Suprapubic skin (tissue), 4 donors: ENCODE measurements around the gene TNNI3K. TPM values are rescaled to one million over a fixed set of nuclear protein-coding genes. Genes with fewer than 3 reads are reported as not detected.

ENCODE experiments used
- DNase-seq, 2 donors: peaks; one replicate each; pipeline ENCODE4 v3.0.0-alpha.2; 2019; ENCODE audit warnings: low spot score in 2 of 2
- H3K27ac ChIP-seq: fragments of 200-600 bp; sonication (generic); one replicate; pipeline ENCODE4 v1.5.1; 2019
- H3K27me3 ChIP-seq: fragments of 200-600 bp; sonication (generic); one replicate; pipeline ENCODE4 v1.5.1; 2019
- H3K36me3 ChIP-seq: fragments of 200-600 bp; sonication (generic); one replicate; pipeline ENCODE4 v1.5.1; 2019
- H3K4me1 ChIP-seq: fragments of 200-600 bp; sonication (generic); one replicate; pipeline ENCODE4 v1.5.1; 2019
- H3K4me3 ChIP-seq: fragments of 200-600 bp; sonication (generic); one replicate; pipeline ENCODE4 v1.5.1; 2019; ENCODE audit warnings: mild to moderate bottlenecking
- H3K9me3 ChIP-seq: fragments of 200-600 bp; sonication (generic); one replicate; pipeline ENCODE4 v1.5.1; 2019
- CTCF ChIP-seq, 2 donors: fragments of 200-600 bp in 1 of 2; fragments of 450-650 bp in 1 of 2; sonication (generic) in 1 of 2; IDR thresholded peaks; one replicate each; pipeline ENCODE4 v1.5.1; 2016 to 2019; ENCODE audit warnings: antibody characterized with exemption in 2 of 2, mild to moderate bottlenecking in 1 of 2, moderate library complexity in 1 of 2
- EP300 ChIP-seq: sonication (generic); formaldehyde crosslinking; IDR thresholded peaks from one replicate; pipeline ENCODE4 v1.6.1; 2017; ENCODE audit warnings: antibody characterized with exemption
- POLR2A ChIP-seq, 2 donors: fragments of 450-650 bp; IDR thresholded peaks; one replicate each; pipeline ENCODE4 v1.6.1; 2017; ENCODE audit warnings: antibody characterized with exemption in 2 of 2, mild to moderate bottlenecking in 2 of 2, moderate library complexity in 2 of 2
- POLR2AphosphoS5 ChIP-seq, 3 donors: sonication (generic); formaldehyde crosslinking; IDR thresholded peaks; one replicate each; pipeline ENCODE4 v1.6.1; 2017; ENCODE audit warnings: antibody characterized with exemption in 3 of 3
- whole genome bisulfite sequencing: methylation state at CpG from one replicate; pipeline ENCODE4 v1.1.5; 2018; 5-methylcytosine and 5-hydroxymethylcytosine counted together
- total RNA-seq, 4 donors: library from RNA; depleted of rRNA; stranded (reverse); fragments of >200 nt; gene quantifications; one replicate each; pipeline ENCODE4 v1.1.0, GENCODE V29; 2016

Gene TNNI3K
- total RNA-seq, 4 donors from 2014 or later = 0.76 to 3.2 (median 1.1) TPM; not detected in 1

DNA sequence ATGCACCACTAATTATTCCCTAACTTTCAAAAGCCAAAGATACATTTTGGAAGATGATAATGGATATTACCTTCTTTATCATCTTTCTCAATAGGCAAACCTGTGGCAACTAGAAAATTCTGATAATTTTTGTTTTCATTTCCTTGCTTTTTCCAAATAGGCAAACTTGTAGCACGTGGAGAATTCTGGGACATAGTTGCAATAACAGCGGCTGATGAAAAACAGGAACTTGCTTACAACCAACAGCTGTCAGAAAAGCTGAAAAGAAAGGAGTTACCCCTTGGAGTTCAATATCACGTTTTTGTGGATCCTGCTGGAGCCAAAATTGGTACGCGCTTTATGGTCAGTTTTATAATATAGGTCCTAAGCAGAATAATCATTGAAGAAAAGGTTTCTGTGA lies 35.7 kb upstream of the TNNI3K start:
- H3K36me3 ChIP-seq = peaks cover 24% of the 10 kb centered on the region
- H3K4me1 ChIP-seq = peaks cover 15% of the 10 kb centered on the region
- H3K4me3 ChIP-seq = peak overlapping the region; percentile 74
- no peak overlapping the region for H3K27ac ChIP-seq
- H3K9me3 ChIP-seq = no peaks in the 10 kb centered on the region
- no peak for DNase-seq
- no peaks in the 10 kb centered on the region for H3K27me3 ChIP-seq
- no peak for TF ChIP-seq CTCF (IDR thresholded peaks at IDR 0.05)
- no peak for TF ChIP-seq POLR2AphosphoS5 (IDR thresholded peaks at IDR 0.05)
- no peak for TF ChIP-seq POLR2A (IDR thresholded peaks at IDR 0.05)
- TF ChIP-seq EP300 = no peak
- WGBS = 76% methylated on average over 5 of the region's 5 CpGs

- DNase-seq = no peak
- Histone ChIP-seq H3K27me3 (no peaks in the 10 kb centered on the region), H3K27ac (no peak overlapping the region), H3K4me1 (no peaks in the 10 kb centered on the region), H3K4me3 (no peak overlapping the region), H3K36me3 (peaks cover 33% of the 10 kb centered on the region), H3K9me3 (no peaks in the 10 kb centered on the region)
- TF ChIP-seq EP300 = no peak
- no peak for TF ChIP-seq POLR2AphosphoS5 (IDR thresholded peaks at IDR 0.05)
- TF ChIP-seq POLR2A (IDR thresholded peaks at IDR 0.05) = no peak
- no peak for TF ChIP-seq CTCF (IDR thresholded peaks at IDR 0.05)
- WGBS = 65% methylated on average over 2 of the region's 2 CpGs
Measured at GRCh38 chr1:74205266-74205665, 29.9 kb upstream of the TNNI3K start.

DNA sequence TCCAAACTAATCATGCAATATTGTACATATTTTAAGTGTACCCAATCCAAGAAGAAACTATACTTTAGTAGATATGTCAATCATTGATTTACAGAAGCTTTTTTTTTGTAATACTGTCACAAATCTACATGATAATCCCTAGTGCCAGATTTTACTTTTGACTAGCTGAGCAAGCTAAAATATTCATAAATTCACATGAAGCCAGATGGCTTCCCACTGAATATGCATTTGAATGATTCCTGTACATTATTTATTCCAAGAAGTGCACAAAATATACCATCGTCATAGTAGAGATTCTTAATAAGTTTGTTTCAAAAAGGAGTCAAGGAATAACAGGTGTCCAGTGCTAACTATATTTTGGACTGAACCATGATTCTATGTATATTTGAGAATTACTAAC lies 20.0 kb upstream of the TNNI3K start:
- TF ChIP-seq EP300 (no peak), POLR2A (IDR thresholded peaks at IDR 0.05) (no peak), CTCF (IDR thresholded peaks at IDR 0.05) (no peak), POLR2AphosphoS5 (IDR thresholded peaks at IDR 0.05) (no peak)
- 91% methylated on average over 1 of the region's 1 CpG for WGBS
- no peaks in the 10 kb centered on the region for H3K27me3 ChIP-seq
- no peaks in the 10 kb centered on the region for H3K9me3 ChIP-seq
- no peak overlapping the region for H3K27ac ChIP-seq
- DNase-seq = no peak
- no peak overlapping the region for H3K4me3 ChIP-seq
- no peaks in the 10 kb centered on the region for H3K36me3 ChIP-seq
- H3K4me1 ChIP-seq = no peaks in the 10 kb centered on the region

GRCh38 chr1:74222701-74223100 lies 12.5 kb upstream of the TNNI3K start:
- H3K9me3 ChIP-seq = peaks cover 18% of the 10 kb centered on the region
- no peaks in the 10 kb centered on the region for H3K27me3 ChIP-seq
- WGBS = 99% methylated on average over 5 of the region's 5 CpGs
- no peaks in the 10 kb centered on the region for H3K36me3 ChIP-seq
- H3K27ac ChIP-seq = no peak overlapping the region
- no peak overlapping the region for H3K4me3 ChIP-seq
- DNase-seq = no peak
- H3K4me1 ChIP-seq = no peaks in the 10 kb centered on the region
- TF ChIP-seq POLR2A (IDR thresholded peaks at IDR 0.05) (no peak), POLR2AphosphoS5 (IDR thresholded peaks at IDR 0.05) (no peak), EP300 (no peak), CTCF (IDR thresholded peaks at IDR 0.05) (no peak)

DNA sequence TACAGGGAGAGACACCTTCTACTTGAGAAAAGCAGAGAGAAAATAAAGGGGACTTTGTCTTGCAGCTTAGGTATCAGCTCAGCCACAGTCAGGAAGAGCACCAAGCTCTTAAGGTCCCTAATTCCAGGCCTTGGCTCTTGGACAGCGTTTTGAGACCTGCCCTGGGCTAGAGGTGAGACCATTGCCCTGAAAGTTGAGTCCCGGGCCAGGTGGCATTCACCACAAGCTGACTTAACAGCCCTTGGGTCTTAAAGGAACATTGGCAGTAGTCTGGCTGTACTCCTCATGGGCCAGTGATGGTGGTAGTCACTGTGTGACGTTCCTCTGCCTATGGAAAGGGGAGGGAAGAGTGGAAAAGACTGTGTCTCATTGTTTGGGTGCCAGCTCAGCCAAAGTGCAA lies 11.7 kb upstream of the TNNI3K start:
- TF ChIP-seq EP300 = no peak
- TF ChIP-seq POLR2AphosphoS5 (IDR thresholded peaks at IDR 0.05) = no peak
- TF ChIP-seq CTCF (IDR thresholded peaks at IDR 0.05) = no peak
- TF ChIP-seq POLR2A (IDR thresholded peaks at IDR 0.05) = no peak
- H3K27me3 ChIP-seq = no peaks in the 10 kb centered on the region
- H3K4me1 ChIP-seq = no peaks in the 10 kb centered on the region
- no peak overlapping the region for H3K27ac ChIP-seq
- DNase-seq = no peak
- H3K9me3 ChIP-seq = peaks cover 25% of the 10 kb centered on the region
- H3K4me3 ChIP-seq = no peak overlapping the region
- 72% methylated on average over 3 of the region's 3 CpGs for WGBS
- no peaks in the 10 kb centered on the region for H3K36me3 ChIP-seq
